HG03066 (cell line): Measurements from ENCODE around the gene PLEKHA1.
A peak's percentile ranks its signal among the peaks of the same experiment; 100 is the strongest.

Experiments used
- ATAC-seq: cut with Tn5 transposase; IDR thresholded peaks from one replicate; pipeline ENCODE4 v1.9.1; 2021; ENCODE audit warnings: low read depth; ENCODE audit not compliant: unreplicated experiment

PLEKHA1 gene

GRCh38 chr10:122374237-122374858 lies at the start of gene PLEKHA1:
PLEKHA1 (plus strand) TSS chr10:122374708; CDS start chr10:122393201, 18,493 bp downstream.
- peak; percentile 82 for ATAC-seq

GRCh38 chr10:122325235-122325634 lies 49.3 kb upstream of the PLEKHA1 start:
- ATAC-seq, result no peak

GRCh38 chr10:122326385-122326784 lies 48.1 kb upstream of the PLEKHA1 start:
- ATAC-seq, result no peak

GRCh38 chr10:122326806-122327205 lies 47.7 kb upstream of the PLEKHA1 start:
- no peak for ATAC-seq

GRCh38 chr10:122327237-122328206 lies 47.0 kb upstream of the PLEKHA1 start:
- no peak for ATAC-seq

- peak; percentile 62 for ATAC-seq
Measured at GRCh38 chr10:122328676-122329075, 45.8 kb upstream of the PLEKHA1 start.

GRCh38 chr10:122329416-122329815 lies 45.1 kb upstream of the PLEKHA1 start:
- no peak for ATAC-seq

- no peak for ATAC-seq
Measured at GRCh38 chr10:122331100-122331499, 43.4 kb upstream of the PLEKHA1 start.

- no peak for ATAC-seq
Measured at GRCh38 chr10:122331615-122332446, 42.7 kb upstream of the PLEKHA1 start.

- ATAC-seq, result no peak
Measured at GRCh38 chr10:122333037-122333436, 41.5 kb upstream of the PLEKHA1 start.

- ATAC-seq, result no peak
Measured at GRCh38 chr10:122336332-122336731, 38.2 kb upstream of the PLEKHA1 start.

- no peak for ATAC-seq
Measured at GRCh38 chr10:122336961-122337360, 37.5 kb upstream of the PLEKHA1 start.

- ATAC-seq, result no peak
Measured at GRCh38 chr10:122338609-122339441, 35.7 kb upstream of the PLEKHA1 start.

GRCh38 chr10:122341141-122341810 lies 33.2 kb upstream of the PLEKHA1 start:
- no peak for ATAC-seq

GRCh38 chr10:122342293-122343134 lies 32.0 kb upstream of the PLEKHA1 start:
- ATAC-seq, result no peak

- no peak for ATAC-seq
Measured at GRCh38 chr10:122343135-122343800, 31.2 kb upstream of the PLEKHA1 start.

GRCh38 chr10:122343936-122344335 lies 30.6 kb upstream of the PLEKHA1 start:
- no peak for ATAC-seq

GRCh38 chr10:122344741-122345258 lies 29.7 kb upstream of the PLEKHA1 start:
- ATAC-seq, result no peak
